ENCODE data around the gene FOXP1. TPM values are rescaled to one million over a fixed set of nuclear protein-coding genes. Genes with fewer than 3 reads are reported as not detected.

FOXP1 gene
- total and polyA plus RNA-seq, 12 donors: 7.6 to 42.7 (median 24.3) TPM

GRCh38 chr3:71053495-71053894 lies 530.0 kb downstream of the FOXP1 start:
- Histone ChIP-seq H3K9me3 (replicated peaks in 1 of 3) (no peaks in the 10 kb centered on the region), H3K27ac (no peak overlapping the region), H3K4me1 (replicated peaks in 1 of 2) (peaks cover 5 to 13% of the 10 kb centered on the region in 2 donors), H3K4me3 (no peak overlapping the region), H3K36me3 (replicated peaks in 1 of 2) (no peaks in the 10 kb centered on the region), H3K27me3 (no peaks in the 10 kb centered on the region)
- no peak for DNase-seq
- intact Hi-C loops (cut with DNase I): no loop called here
- TF ChIP-seq CTCF (IDR thresholded peaks at IDR 0.05) (no peak), POLR2A (IDR thresholded peaks at IDR 0.05) (no peak)
- WGBS, 4 donors: 94 to 98% (median 96%) methylated on average over 4 of the region's 4 CpGs

- Histone ChIP-seq H3K27me3 (no peaks in the 10 kb centered on the region), H3K4me3 (no peak overlapping the region), H3K4me1 (replicated peaks in 1 of 2) (peaks cover 5 to 13% of the 10 kb centered on the region in 2 donors), H3K36me3 (replicated peaks in 1 of 2) (no peaks in the 10 kb centered on the region), H3K27ac (no peak overlapping the region), H3K9me3 (replicated peaks in 1 of 3) (no peaks in the 10 kb centered on the region)
- intact Hi-C loops (cut with DNase I): no loop called here
- 62 to 71% (median 67%) methylated on average over 5 of the region's 5 CpGs for WGBS, 4 donors
- TF ChIP-seq CTCF (IDR thresholded peaks at IDR 0.05) (no peak), POLR2A (IDR thresholded peaks at IDR 0.05) (no peak)
- no peak for DNase-seq
Measured at GRCh38 chr3:71052716-71053115, 530.8 kb downstream of the FOXP1 start.

GRCh38 chr3:71051893-71052687 lies 531.4 kb downstream of the FOXP1 start:
- no peak for DNase-seq
- intact Hi-C loops (cut with DNase I): no loop called here
- H3K27ac ChIP-seq: no peak overlapping the region
- peaks cover 5 to 13% of the 10 kb centered on the region in 2 donors for H3K4me1 ChIP-seq (replicated peaks in 1 of 2)
- no peaks in the 10 kb centered on the region for H3K9me3 ChIP-seq (replicated peaks in 1 of 3)
- no peaks in the 10 kb centered on the region for H3K36me3 ChIP-seq (replicated peaks in 1 of 2)
- H3K27me3 ChIP-seq: no peaks in the 10 kb centered on the region
- no peak overlapping the region for H3K4me3 ChIP-seq
- WGBS, 4 donors: 47 to 62% (median 53%) methylated on average over 7 of the region's 7 CpGs
- TF ChIP-seq POLR2A (IDR thresholded peaks at IDR 0.05) (no peak), CTCF (IDR thresholded peaks at IDR 0.05) (no peak)

GRCh38 chr3:71051259-71051595 lies 532.3 kb downstream of the FOXP1 start:
- H3K27me3 ChIP-seq: no peaks in the 10 kb centered on the region
- DNase-seq: no peak
- H3K36me3 ChIP-seq (replicated peaks in 1 of 2): no peaks in the 10 kb centered on the region
- no peak overlapping the region for H3K27ac ChIP-seq
- peaks cover 5 to 13% of the 10 kb centered on the region in 2 donors for H3K4me1 ChIP-seq (replicated peaks in 1 of 2)
- 81 to 89% (median 84%) methylated on average over 5 of the region's 5 CpGs for WGBS, 4 donors
- intact Hi-C loops (cut with DNase I): no loop called here
- H3K4me3 ChIP-seq: no peak overlapping the region
- no peaks in the 10 kb centered on the region for H3K9me3 ChIP-seq (replicated peaks in 1 of 3)
- TF ChIP-seq CTCF (IDR thresholded peaks at IDR 0.05) (no peak), POLR2A (IDR thresholded peaks at IDR 0.05) (no peak)

Data from adrenal gland (tissue), 12 donors.